Measurements from ENCODE around the gene PKHD1. TPM values are rescaled to one million over a fixed set of nuclear protein-coding genes. Genes with fewer than 3 reads are reported as not detected.
"Not testable (repeated sequence)": the region's sequence is repeated elsewhere in the genome, so short reads cannot be mapped to it uniquely, and the experiment has no call there.

PKHD1 gene
- polyA plus RNA-seq, 1 donor: 4.3 TPM

GRCh38 chr6:51854876-51855275 is 232.5 kb downstream of the PKHD1 start:
- DNase-seq (ENCODE audit: low read depth): no peak

- no peak for DNase-seq (ENCODE audit: low read depth)
Measured at GRCh38 chr6:51854347-51854746, 233.1 kb downstream of the PKHD1 start.

- not testable (repeated sequence) for DNase-seq (ENCODE audit: low read depth)
Measured at GRCh38 chr6:51853109-51853508, 234.3 kb downstream of the PKHD1 start.

- DNase-seq (ENCODE audit: low read depth): no peak
Measured at GRCh38 chr6:51846531-51846930, 240.9 kb downstream of the PKHD1 start.

- no peak for DNase-seq (ENCODE audit: low read depth)
Measured at GRCh38 chr6:51844336-51844735, 243.1 kb downstream of the PKHD1 start.

- no peak for DNase-seq (ENCODE audit: low read depth)
Measured at GRCh38 chr6:51843456-51844056, 243.9 kb downstream of the PKHD1 start.

GRCh38 chr6:51842804-51843378 is 244.5 kb downstream of the PKHD1 start:
- no peak for DNase-seq (ENCODE audit: low read depth)

GRCh38 chr6:51842061-51842803 is 245.2 kb downstream of the PKHD1 start:
- DNase-seq (ENCODE audit: low read depth): no peak

GRCh38 chr6:51841626-51842025 is 245.8 kb downstream of the PKHD1 start:
- no peak for DNase-seq (ENCODE audit: low read depth)

GRCh38 chr6:51839726-51840374 is 247.6 kb downstream of the PKHD1 start:
- no peak for DNase-seq (ENCODE audit: low read depth)

GRCh38 chr6:51830666-51831065 is 256.7 kb downstream of the PKHD1 start:
- DNase-seq (ENCODE audit: low read depth): no peak

GRCh38 chr6:51827580-51827979 is 259.8 kb downstream of the PKHD1 start:
- no peak for DNase-seq (ENCODE audit: low read depth)

GRCh38 chr6:51824940-51825339 is 262.5 kb downstream of the PKHD1 start:
- no peak for DNase-seq (ENCODE audit: low read depth)

- DNase-seq (ENCODE audit: low read depth): no peak
Measured at GRCh38 chr6:51820555-51820954, 266.9 kb downstream of the PKHD1 start.

- DNase-seq (ENCODE audit: low read depth): no peak
Measured at GRCh38 chr6:51818520-51819022, 268.8 kb downstream of the PKHD1 start.

- DNase-seq (ENCODE audit: low read depth): no peak
Measured at GRCh38 chr6:51817832-51818231, 269.6 kb downstream of the PKHD1 start.

GRCh38 chr6:51814418-51814817 is 273.0 kb downstream of the PKHD1 start:
- no peak for DNase-seq (ENCODE audit: low read depth)

GRCh38 chr6:51813904-51814303 is 273.5 kb downstream of the PKHD1 start:
- no peak for DNase-seq (ENCODE audit: low read depth)

GRCh38 chr6:51812231-51812630 is 275.2 kb downstream of the PKHD1 start:
- no peak for DNase-seq (ENCODE audit: low read depth)

GRCh38 chr6:51805517-51805916 is 281.9 kb downstream of the PKHD1 start:
- DNase-seq (ENCODE audit: low read depth): no peak

GRCh38 chr6:51800603-51801002 is 286.8 kb downstream of the PKHD1 start:
- no peak for DNase-seq (ENCODE audit: low read depth)

GRCh38 chr6:51793393-51793792 is 294.0 kb downstream of the PKHD1 start:
- DNase-seq (ENCODE audit: low read depth): no peak

Measured in forelimb muscle (tissue), 1 donor.